KMS-11 (cell line): Measurements from ENCODE around the gene NELL1.

Experiments used
- H2AFZ ChIP-seq: fragments of 200-600 bp; sonication (generic); 2 replicates; pipeline ENCODE4 v1.6.1; 2016; ENCODE audit warnings: antibody characterized with exemption, mixed run types, low read depth
- H3K27ac ChIP-seq: fragments of 200-600 bp; sonication (generic); 2 replicates; pipeline ENCODE4 v1.6.1; 2016; ENCODE audit warnings: mild to moderate bottlenecking, mixed run types
- H3K27me3 ChIP-seq: fragments of 200-600 bp; sonication (generic); 2 replicates; pipeline ENCODE4 v1.6.1; 2017; ENCODE audit warnings: mild to moderate bottlenecking, low read depth, mixed run types, moderate library complexity; ENCODE audit not compliant: insufficient read depth
- H3K36me3 ChIP-seq: fragments of 200-600 bp; sonication (generic); 2 replicates; pipeline ENCODE4 v1.6.1; 2017; ENCODE audit warnings: mild to moderate bottlenecking, mixed run types; ENCODE audit not compliant: insufficient read depth
- H3K4me1 ChIP-seq: fragments of 200-600 bp; sonication (generic); 2 replicates; pipeline ENCODE4 v1.6.1; 2016; ENCODE audit warnings: mild to moderate bottlenecking, low read depth, mixed run types; ENCODE audit not compliant: poor library complexity, severe bottlenecking
- H3K4me2 ChIP-seq: fragments of 200-600 bp; sonication (generic); 2 replicates; pipeline ENCODE4 v1.7.0; 2016; ENCODE audit warnings: mild to moderate bottlenecking, mixed run types
- H3K4me3 ChIP-seq: fragments of 200-600 bp; sonication (generic); IDR thresholded peaks from 2 replicates; pipeline ENCODE4 v1.6.1; 2017; ENCODE audit warnings: low read depth, low read length, mixed read lengths; ENCODE audit not compliant: insufficient read depth
- H3K79me2 ChIP-seq: fragments of 200-600 bp; sonication (generic); 2 replicates; pipeline ENCODE4 v1.6.1; 2016; ENCODE audit warnings: low read depth, mixed run types; ENCODE audit not compliant: insufficient read depth
- H3K9ac ChIP-seq: fragments of 200-600 bp; sonication (generic); 2 replicates; pipeline ENCODE4 v1.6.1; 2016; ENCODE audit warnings: mild to moderate bottlenecking, mixed run types
- H4K20me1 ChIP-seq: fragments of 200-600 bp; sonication (generic); 2 replicates; pipeline ENCODE4 v1.6.1; 2016; ENCODE audit warnings: mild to moderate bottlenecking, mixed run types; ENCODE audit not compliant: insufficient read depth
- CTCF ChIP-seq: fragments of 200-600 bp; sonication (generic); conservative IDR thresholded peaks from 2 replicates; pipeline ENCODE4 v1.6.1; 2017; ENCODE audit warnings: low read depth, mild to moderate bottlenecking, antibody characterized with exemption, low read length, moderate library complexity, mixed read lengths

The NELL1 gene

GRCh38 chr11:20639688-20640087 is 29.7 kb upstream of the NELL1 start:
- Histone ChIP-seq H4K20me1 (no peaks in the 10 kb centered on the region), H3K4me3 (no peak overlapping the region), H3K27me3 (no peaks in the 10 kb centered on the region), H3K79me2 (no peaks in the 10 kb centered on the region), H3K4me1 (peaks cover 25% of the 10 kb centered on the region), H3K4me2 (no peak overlapping the region), H3K9ac (no peak overlapping the region), H3K36me3 (no peaks in the 10 kb centered on the region), H3K27ac (no peak overlapping the region), H2AFZ (no peak overlapping the region)
- TF ChIP-seq CTCF, result no peak

DNA sequence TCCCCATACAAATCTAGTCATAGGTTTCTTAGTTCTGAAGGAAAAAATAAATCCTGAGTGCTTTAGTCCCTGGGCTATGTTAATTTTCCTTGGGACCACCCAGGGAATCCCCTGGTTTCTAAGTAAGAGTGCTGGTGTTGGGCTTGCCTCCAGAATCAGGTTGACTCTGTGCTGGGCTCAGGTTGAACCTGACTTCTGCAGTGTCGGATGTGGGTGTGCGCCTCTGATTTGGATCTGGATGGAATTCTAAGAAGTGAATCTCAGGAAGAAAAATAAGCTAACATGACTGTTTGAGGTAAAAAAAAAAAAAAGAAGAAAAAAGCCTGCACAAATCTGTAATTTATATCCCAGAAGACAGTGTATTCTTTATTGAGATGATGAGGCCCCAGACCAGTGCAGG is 29.0 kb upstream of the NELL1 start:
- H3K27me3 ChIP-seq, result no peaks in the 10 kb centered on the region
- no peaks in the 10 kb centered on the region for H4K20me1 ChIP-seq
- H3K27ac ChIP-seq, result no peak overlapping the region
- H3K79me2 ChIP-seq, result no peaks in the 10 kb centered on the region
- TF ChIP-seq CTCF, result no peak
- no peak overlapping the region for H3K4me2 ChIP-seq
- no peak overlapping the region for H3K9ac ChIP-seq
- no peak overlapping the region for H3K4me3 ChIP-seq
- H2AFZ ChIP-seq, result no peak overlapping the region
- H3K4me1 ChIP-seq, result peaks cover 25% of the 10 kb centered on the region
- no peaks in the 10 kb centered on the region for H3K36me3 ChIP-seq

DNA sequence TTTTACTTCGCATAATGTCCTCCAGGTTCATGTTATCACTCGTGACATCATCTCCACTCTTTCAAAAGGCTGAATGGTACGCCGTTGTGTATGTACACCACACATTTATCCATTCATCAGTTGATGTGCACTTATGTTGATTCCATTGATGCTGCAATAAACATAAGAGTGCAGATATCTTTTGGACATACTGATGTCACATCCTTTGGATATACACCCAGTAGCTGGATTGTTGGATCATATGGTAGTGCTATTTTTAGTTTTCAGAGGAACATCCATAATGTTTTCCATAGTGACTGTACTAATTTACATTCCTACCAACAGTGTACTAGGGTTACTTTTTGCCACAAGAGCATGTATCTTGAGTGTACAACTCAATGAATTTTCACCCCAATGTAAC is 25.0 kb upstream of the NELL1 start:
- Histone ChIP-seq H3K4me2 (no peak overlapping the region), H3K27me3 (no peaks in the 10 kb centered on the region), H3K4me1 (peaks cover 25% of the 10 kb centered on the region), H3K79me2 (no peaks in the 10 kb centered on the region), H4K20me1 (no peaks in the 10 kb centered on the region), H3K36me3 (no peaks in the 10 kb centered on the region), H3K27ac (no peak overlapping the region), H3K9ac (no peak overlapping the region), H3K4me3 (no peak overlapping the region), H2AFZ (no peak overlapping the region)
- TF ChIP-seq CTCF, result no peak

GRCh38 chr11:20647976-20648565 is 21.3 kb upstream of the NELL1 start:
- no peaks in the 10 kb centered on the region for H3K4me1 ChIP-seq
- no peaks in the 10 kb centered on the region for H3K36me3 ChIP-seq
- TF ChIP-seq CTCF, result peak; percentile 96
- H3K27ac ChIP-seq, result no peak overlapping the region
- no peaks in the 10 kb centered on the region for H4K20me1 ChIP-seq
- no peak overlapping the region for H3K4me2 ChIP-seq
- H3K27me3 ChIP-seq, result no peaks in the 10 kb centered on the region
- H3K4me3 ChIP-seq, result no peak overlapping the region
- no peak overlapping the region for H2AFZ ChIP-seq
- H3K79me2 ChIP-seq, result no peaks in the 10 kb centered on the region
- no peak overlapping the region for H3K9ac ChIP-seq
